Body of pancreas (tissue), 4 donors: Measurements from ENCODE around the gene CLDN2.
"Not testable (repeated sequence)": the region's sequence is repeated elsewhere in the genome, so short reads cannot be mapped to it uniquely, and the experiment has no call there.

Experiments used
- POLR2A ChIP-seq, 3 donors: fragments of 450-650 bp; IDR thresholded peaks; one replicate each; pipeline ENCODE4 v1.6.1; 2016; ENCODE audit warnings: antibody characterized with exemption in 3 of 3, mild to moderate bottlenecking in 2 of 3
- TF ChIP-seq, protein P1 (sequence below), 7 experiments: fragments of 450-650 bp in 4 of 7; fragments of 200-600 bp in 3 of 7; sonication (generic) in 3 of 7; IDR thresholded peaks; one replicate each; pipeline ENCODE4 v1.5.1; 2016 to 2019; ENCODE audit warnings: antibody characterized with exemption in 7 of 7

DNA sequence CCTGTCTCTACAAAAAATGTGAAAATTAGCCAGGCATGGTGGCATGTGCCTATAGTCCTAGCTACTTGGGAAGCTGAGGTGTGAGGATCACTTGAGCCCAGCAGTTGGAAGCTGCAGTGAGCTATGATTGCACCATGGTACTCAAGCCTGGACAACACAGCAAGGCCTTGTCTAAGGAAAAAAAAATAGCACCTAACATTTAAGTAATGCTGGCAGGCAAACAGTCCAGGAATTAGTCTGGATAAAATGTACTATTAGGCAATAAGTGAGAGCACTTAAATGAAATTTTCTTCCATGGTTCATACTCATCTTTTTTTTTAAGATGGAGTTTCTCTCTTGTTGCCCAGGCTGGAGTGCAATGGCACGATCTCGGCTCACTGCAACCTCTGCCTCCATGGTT is 47.4 kb upstream of the CLDN2 start:
- TF ChIP-seq, protein P1, sequence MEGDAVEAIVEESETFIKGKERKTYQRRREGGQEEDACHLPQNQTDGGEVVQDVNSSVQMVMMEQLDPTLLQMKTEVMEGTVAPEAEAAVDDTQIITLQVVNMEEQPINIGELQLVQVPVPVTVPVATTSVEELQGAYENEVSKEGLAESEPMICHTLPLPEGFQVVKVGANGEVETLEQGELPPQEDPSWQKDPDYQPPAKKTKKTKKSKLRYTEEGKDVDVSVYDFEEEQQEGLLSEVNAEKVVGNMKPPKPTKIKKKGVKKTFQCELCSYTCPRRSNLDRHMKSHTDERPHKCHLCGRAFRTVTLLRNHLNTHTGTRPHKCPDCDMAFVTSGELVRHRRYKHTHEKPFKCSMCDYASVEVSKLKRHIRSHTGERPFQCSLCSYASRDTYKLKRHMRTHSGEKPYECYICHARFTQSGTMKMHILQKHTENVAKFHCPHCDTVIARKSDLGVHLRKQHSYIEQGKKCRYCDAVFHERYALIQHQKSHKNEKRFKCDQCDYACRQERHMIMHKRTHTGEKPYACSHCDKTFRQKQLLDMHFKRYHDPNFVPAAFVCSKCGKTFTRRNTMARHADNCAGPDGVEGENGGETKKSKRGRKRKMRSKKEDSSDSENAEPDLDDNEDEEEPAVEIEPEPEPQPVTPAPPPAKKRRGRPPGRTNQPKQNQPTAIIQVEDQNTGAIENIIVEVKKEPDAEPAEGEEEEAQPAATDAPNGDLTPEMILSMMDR (IDR thresholded peaks at IDR 0.05), result not testable (repeated sequence)
- TF ChIP-seq POLR2A (IDR thresholded peaks at IDR 0.05), result not testable (repeated sequence)
